Endothelial cell of umbilical vein (primary cell): ENCODE measurements around the gene CASD1.

ENCODE experiments used
- CTCF ChIP-seq, 2 donors: IDR thresholded peaks; 1 replicate in 1 of 2; 2 replicates in 1 of 2; pipeline ENCODE4 v1.5.1; 2011; ENCODE audit warnings: low read length in 2 of 2, mild to moderate bottlenecking in 2 of 2, moderate library complexity in 2 of 2, control low read depth in 1 of 2, inconsistent platforms in 1 of 2, low read depth in 1 of 2; ENCODE audit not compliant: insufficient read depth in 1 of 2; ENCODE audit errors: extremely low read depth in 1 of 2
- GATA2 ChIP-seq: IDR thresholded peaks from 2 replicates; pipeline ENCODE4 v1.7.0; 2011; ENCODE audit warnings: low read depth, mild to moderate bottlenecking, moderate library complexity, mixed read lengths, low read length; ENCODE audit not compliant: insufficient read length, insufficient read depth
- MAX ChIP-seq: IDR thresholded peaks from 2 replicates; pipeline ENCODE4 v1.6.1; 2011; ENCODE audit not compliant: insufficient read depth, insufficient read length

- TF ChIP-seq MAX (no peak), CTCF (IDR thresholded peaks at IDR 0.05; ENCODE audit: extremely low read depth in 1 of 2, insufficient read depth in 1 of 2, low read depth in 1 of 2, low read length in 2 of 2) (no peak), GATA2 (no peak)
Measured at GRCh38 chr7:94491410-94491809, 18.2 kb upstream of the CASD1 start.
